ENCODE measurements around the gene CD2. TPM values are rescaled to one million over a fixed set of nuclear protein-coding genes. Genes with fewer than 3 reads are reported as not detected.

CD2 gene
- total and polyA plus RNA-seq, 7 donors, result 0.21 to 0.62 (median 0.42) TPM

GRCh38 chr1:116775116-116775752 is 21.0 kb downstream of the CD2 start:
- intact Hi-C loops (cut with DNase I), result no loop called here
- ATAC-seq (no peak), DNase-seq (no peak)
- H3K4me1 ChIP-seq, result no peaks in the 10 kb centered on the region
- no peak overlapping the region for H3K4me3 ChIP-seq
- H3K36me3 ChIP-seq (ENCODE audit: insufficient read depth in 1 of 2, low read depth in 1 of 2), result no peaks in the 10 kb centered on the region
- H3K27me3 ChIP-seq (ENCODE audit: insufficient read depth in 3 of 3, low read length in 2 of 3), result no peaks in the 10 kb centered on the region
- TF ChIP-seq CTCF (IDR thresholded peaks at IDR 0.05), result no peak
- H3K9me3 ChIP-seq, result no peaks in the 10 kb centered on the region
- 82 to 86% (median 84%) methylated on average over 29 of the region's 29 CpGs for WGBS, 3 donors
- H3K27ac ChIP-seq, result no peak overlapping the region

- DNase-seq, result no peak
- Histone ChIP-seq H3K27me3 (ENCODE audit: insufficient read depth in 3 of 3, low read length in 2 of 3) (no peaks in the 10 kb centered on the region), H3K4me1 (no peaks in the 10 kb centered on the region)
These were observed 23.9 kb downstream of the CD2 start for GRCh38 chr1:116777831-116778830.

GRCh38 chr1:116781034-116781433 is 26.8 kb downstream of the CD2 start:
- intact Hi-C loops (cut with DNase I), result no loop called here

More at GRCh38 chr1:116777831-116778830, 23.9 kb downstream of the CD2 start:
- Histone ChIP-seq H3K9me3 (no peaks in the 10 kb centered on the region), H3K36me3 (ENCODE audit: insufficient read depth in 1 of 2, low read depth in 1 of 2) (no peaks in the 10 kb centered on the region), H3K27ac (no peak overlapping the region), H3K4me3 (no peak overlapping the region)
- WGBS, 3 donors, result 51 to 66% (median 51%) methylated on average over 3 of the region's 3 CpGs
- no peak for ATAC-seq
- no peak for TF ChIP-seq CTCF (IDR thresholded peaks at IDR 0.05)
- intact Hi-C loops (cut with DNase I), result no loop called here

GRCh38 chr1:116785006-116785405 is 30.8 kb downstream of the CD2 start:
- Histone ChIP-seq H3K36me3 (ENCODE audit: insufficient read depth in 1 of 2, low read depth in 1 of 2) (no peaks in the 10 kb centered on the region), H3K9me3 (no peaks in the 10 kb centered on the region), H3K4me1 (no peaks in the 10 kb centered on the region), H3K4me3 (no peak overlapping the region), H3K27me3 (ENCODE audit: insufficient read depth in 3 of 3, low read length in 2 of 3) (peaks cover 0 to 3% (median 0%) of the 10 kb centered on the region in 3 donors), H3K27ac (no peak overlapping the region)
- 79 to 86% (median 85%) methylated on average over 4 of the region's 4 CpGs for WGBS, 3 donors
- intact Hi-C loops (cut with DNase I), result no loop called here
- no peak for TF ChIP-seq CTCF (IDR thresholded peaks at IDR 0.05)
- no peak for ATAC-seq
- no peak for DNase-seq

More at GRCh38 chr1:116781034-116781433, 26.8 kb downstream of the CD2 start:
- peaks cover 0 to 3% (median 0%) of the 10 kb centered on the region in 3 donors for H3K27me3 ChIP-seq (ENCODE audit: insufficient read depth in 3 of 3, low read length in 2 of 3)
- no peak overlapping the region for H3K27ac ChIP-seq
- DNase-seq, result no peak
- H3K4me1 ChIP-seq, result no peaks in the 10 kb centered on the region
- TF ChIP-seq CTCF (IDR thresholded peaks at IDR 0.05), result no peak
- H3K36me3 ChIP-seq (ENCODE audit: insufficient read depth in 1 of 2, low read depth in 1 of 2), result no peaks in the 10 kb centered on the region
- no peaks in the 10 kb centered on the region for H3K9me3 ChIP-seq
- 95 to 97% (median 96%) methylated on average over 6 of the region's 6 CpGs for WGBS, 3 donors
- H3K4me3 ChIP-seq, result no peak overlapping the region
- no peak for ATAC-seq
